GM06990 (cell line): Measurements from ENCODE around the gene KLHL42.
"Not testable (repeated sequence)": the region's sequence is repeated elsewhere in the genome, so short reads cannot be mapped to it uniquely, and the experiment has no call there.

ENCODE experiments used
- DNase-seq: peaks from one replicate; pipeline ENCODE4 v3.0.0-alpha.2; 2011; ENCODE audit not compliant: insufficient read length; ENCODE audit errors: extremely low read depth
- H3K27me3 ChIP-seq: replicated peaks from 2 replicates; pipeline ENCODE4 v1.6.0; 2011; ENCODE audit warnings: low read length; ENCODE audit not compliant: control insufficient read depth, insufficient read depth
- H3K36me3 ChIP-seq: 2 replicates; pipeline ENCODE4 v1.5.1; 2011; ENCODE audit warnings: low read length; ENCODE audit not compliant: control insufficient read depth, insufficient read depth
- H3K4me3 ChIP-seq: replicated peaks from 2 replicates; pipeline ENCODE4 v1.5.1; 2011; ENCODE audit warnings: low read depth, mild to moderate bottlenecking, control low read depth, low read length
- TF ChIP-seq, protein P1 (sequence below): IDR thresholded peaks from 2 replicates; pipeline ENCODE4 v1.5.1; 2011; ENCODE audit warnings: low read length, control low read depth, mild to moderate bottlenecking, inconsistent platforms; ENCODE audit not compliant: insufficient read depth, poor library complexity, severe bottlenecking

The KLHL42 gene, protein sequence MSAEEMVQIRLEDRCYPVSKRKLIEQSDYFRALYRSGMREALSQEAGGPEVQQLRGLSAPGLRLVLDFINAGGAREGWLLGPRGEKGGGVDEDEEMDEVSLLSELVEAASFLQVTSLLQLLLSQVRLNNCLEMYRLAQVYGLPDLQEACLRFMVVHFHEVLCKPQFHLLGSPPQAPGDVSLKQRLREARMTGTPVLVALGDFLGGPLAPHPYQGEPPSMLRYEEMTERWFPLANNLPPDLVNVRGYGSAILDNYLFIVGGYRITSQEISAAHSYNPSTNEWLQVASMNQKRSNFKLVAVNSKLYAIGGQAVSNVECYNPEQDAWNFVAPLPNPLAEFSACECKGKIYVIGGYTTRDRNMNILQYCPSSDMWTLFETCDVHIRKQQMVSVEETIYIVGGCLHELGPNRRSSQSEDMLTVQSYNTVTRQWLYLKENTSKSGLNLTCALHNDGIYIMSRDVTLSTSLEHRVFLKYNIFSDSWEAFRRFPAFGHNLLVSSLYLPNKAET

DNA sequence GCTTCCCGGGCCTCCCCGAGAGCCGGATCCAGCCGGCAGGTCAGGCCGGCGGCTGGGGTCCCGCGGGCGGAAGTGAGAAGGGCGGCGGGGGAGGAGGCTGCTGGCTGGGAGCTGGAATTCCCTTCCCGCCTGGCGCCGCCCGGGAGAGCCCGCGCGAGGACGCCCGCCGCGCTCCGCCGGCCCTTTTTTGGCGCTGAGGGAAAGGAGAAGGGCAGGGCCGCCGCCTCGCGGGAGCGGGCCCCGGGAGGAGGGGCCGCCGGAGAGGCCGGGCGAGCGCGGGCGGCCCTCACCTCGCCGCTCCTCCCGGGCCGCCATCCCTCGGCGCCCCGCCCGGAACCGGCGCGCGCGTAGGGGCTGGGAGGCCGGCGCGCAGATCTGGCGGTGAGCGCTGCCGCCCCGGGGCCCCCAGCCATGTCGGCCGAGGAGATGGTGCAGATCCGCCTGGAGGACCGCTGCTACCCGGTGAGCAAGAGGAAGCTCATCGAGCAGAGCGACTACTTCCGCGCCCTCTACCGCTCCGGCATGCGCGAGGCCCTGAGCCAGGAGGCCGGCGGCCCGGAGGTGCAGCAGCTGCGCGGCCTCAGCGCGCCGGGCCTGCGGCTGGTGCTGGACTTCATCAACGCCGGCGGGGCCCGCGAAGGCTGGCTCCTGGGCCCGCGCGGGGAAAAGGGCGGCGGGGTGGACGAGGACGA, at the start of gene KLHL42, which contains the start of gene MANSC4:
Gene KLHL42, plus strand, starts transcription at position 314 of the 692 bp plus-strand sequence. Its CDS starts 98 bp downstream, at position 412.
Gene MANSC4, minus strand, starts transcription at position 317 of the 692 bp plus-strand sequence. CDS start 8,960 bp downstream, outside the sequence.
- H3K36me3 ChIP-seq: no peaks in the 10 kb centered on the region; the same call in none of the 2 replicates
- TF ChIP-seq, protein P1, sequence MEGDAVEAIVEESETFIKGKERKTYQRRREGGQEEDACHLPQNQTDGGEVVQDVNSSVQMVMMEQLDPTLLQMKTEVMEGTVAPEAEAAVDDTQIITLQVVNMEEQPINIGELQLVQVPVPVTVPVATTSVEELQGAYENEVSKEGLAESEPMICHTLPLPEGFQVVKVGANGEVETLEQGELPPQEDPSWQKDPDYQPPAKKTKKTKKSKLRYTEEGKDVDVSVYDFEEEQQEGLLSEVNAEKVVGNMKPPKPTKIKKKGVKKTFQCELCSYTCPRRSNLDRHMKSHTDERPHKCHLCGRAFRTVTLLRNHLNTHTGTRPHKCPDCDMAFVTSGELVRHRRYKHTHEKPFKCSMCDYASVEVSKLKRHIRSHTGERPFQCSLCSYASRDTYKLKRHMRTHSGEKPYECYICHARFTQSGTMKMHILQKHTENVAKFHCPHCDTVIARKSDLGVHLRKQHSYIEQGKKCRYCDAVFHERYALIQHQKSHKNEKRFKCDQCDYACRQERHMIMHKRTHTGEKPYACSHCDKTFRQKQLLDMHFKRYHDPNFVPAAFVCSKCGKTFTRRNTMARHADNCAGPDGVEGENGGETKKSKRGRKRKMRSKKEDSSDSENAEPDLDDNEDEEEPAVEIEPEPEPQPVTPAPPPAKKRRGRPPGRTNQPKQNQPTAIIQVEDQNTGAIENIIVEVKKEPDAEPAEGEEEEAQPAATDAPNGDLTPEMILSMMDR: no peak
- no peaks in the 10 kb centered on the region for H3K27me3 ChIP-seq
- peak within 1 kb of the TSS; percentile 90 for H3K4me3 ChIP-seq
- peak; percentile 83 for DNase-seq

DNA sequence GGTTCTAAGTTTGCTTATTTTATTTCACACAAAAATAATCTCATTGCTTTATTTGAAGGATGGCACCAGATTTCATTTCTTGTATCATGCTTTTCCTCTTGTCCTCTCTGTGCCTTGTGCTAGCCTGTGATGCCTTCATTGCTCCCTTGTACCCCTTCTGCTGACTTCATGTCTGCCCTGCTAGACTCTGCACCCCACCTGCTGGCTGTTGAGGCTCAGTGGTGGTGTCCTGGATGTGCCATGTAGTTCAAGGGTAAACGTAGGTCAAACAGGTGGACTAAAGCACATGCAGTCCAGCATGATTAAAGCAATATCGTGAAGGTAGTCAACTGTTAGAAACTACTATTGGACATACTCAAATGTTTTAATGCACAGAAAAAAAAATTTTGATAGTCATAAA, 47.8 kb upstream of the KLHL42 start:
- Histone ChIP-seq H3K36me3 (peaks cover 8% of the 10 kb centered on the region), H3K27me3 (no peaks in the 10 kb centered on the region), H3K4me3 (no peak overlapping the region)
- no peak for DNase-seq
- TF ChIP-seq, protein P1: peak; percentile 60

DNA sequence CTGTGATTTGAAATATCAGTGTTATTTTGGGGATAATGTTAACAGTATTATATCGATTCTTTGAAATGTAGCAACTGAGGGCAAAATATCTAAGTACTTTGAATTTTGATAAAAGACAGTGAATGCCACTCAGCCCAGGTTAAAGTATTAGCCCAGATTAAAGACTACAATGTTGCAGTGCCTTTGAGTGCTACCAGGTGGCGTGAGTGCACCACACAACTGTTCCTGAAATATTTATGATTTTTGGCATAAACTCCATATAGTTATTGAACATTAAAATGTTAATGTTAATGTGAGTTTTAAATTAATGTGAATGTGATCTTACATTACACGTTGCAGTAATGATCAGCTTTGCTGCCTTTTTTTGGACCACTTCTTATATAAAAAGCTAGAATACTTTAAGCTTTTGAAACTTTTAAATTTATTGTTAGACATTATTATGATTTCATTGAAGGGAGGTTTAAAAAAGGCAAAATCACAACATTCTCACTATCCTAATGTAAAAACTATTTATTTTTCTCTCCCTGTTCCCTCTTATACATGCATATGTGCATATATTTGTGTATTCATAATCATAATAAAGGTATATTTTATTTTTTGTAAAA, 46.9 kb upstream of the KLHL42 start:
- TF ChIP-seq, protein P1: peak; percentile 77
- Histone ChIP-seq H3K4me3 (no peak overlapping the region), H3K27me3 (no peaks in the 10 kb centered on the region), H3K36me3 (peaks cover 8% of the 10 kb centered on the region)
- DNase-seq: no peak

DNA sequence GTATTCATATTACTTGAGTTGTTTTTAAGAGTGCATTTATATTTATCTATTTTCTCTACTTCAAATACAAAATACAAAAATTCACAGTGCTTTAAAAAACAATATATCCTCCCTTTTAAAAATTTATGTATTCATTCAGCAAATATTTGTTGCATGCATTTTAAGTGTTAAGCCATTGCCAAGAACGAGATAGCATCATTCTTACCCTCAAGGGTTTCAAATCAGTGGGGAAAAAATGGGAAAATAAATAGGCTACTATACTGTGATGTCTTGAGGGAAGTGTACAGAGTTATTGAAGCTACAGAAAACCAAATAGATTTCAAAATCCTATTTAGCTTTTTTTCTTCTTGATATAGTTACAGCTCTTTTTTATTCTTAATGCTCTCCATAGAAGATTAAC, 46.2 kb upstream of the KLHL42 start:
- peaks cover 8% of the 10 kb centered on the region for H3K36me3 ChIP-seq
- H3K4me3 ChIP-seq: no peak overlapping the region
- TF ChIP-seq, protein P1: no peak
- H3K27me3 ChIP-seq: no peaks in the 10 kb centered on the region
- no peak for DNase-seq

DNA sequence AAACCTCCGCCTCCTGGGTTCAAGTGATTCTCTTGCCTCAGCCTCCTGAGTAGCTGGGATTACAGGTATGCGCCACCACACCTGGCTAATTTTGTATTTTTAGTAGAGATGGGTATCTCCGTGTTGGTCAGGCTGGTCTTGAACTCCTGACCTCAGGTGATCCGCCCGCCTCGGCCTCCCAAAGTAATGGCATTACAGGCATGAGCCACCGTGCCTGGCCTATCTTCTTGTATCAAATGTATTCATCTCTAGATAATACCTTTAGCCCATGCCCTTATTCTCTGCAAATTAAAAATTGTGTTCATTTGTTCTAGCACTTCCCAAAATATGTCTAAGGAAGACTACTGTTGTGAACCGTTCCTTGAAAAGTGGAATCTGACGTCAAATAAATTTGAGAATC, 45.7 kb upstream of the KLHL42 start:
- H3K36me3 ChIP-seq, DNase-seq, H3K27me3 ChIP-seq: not testable (repeated sequence)

More for the DNA sequence above, 45.7 kb upstream of the KLHL42 start:
- H3K4me3 ChIP-seq: not testable (repeated sequence)
